ENCODE measurements around the gene SLX4.

- TF ChIP-seq, protein P1, sequence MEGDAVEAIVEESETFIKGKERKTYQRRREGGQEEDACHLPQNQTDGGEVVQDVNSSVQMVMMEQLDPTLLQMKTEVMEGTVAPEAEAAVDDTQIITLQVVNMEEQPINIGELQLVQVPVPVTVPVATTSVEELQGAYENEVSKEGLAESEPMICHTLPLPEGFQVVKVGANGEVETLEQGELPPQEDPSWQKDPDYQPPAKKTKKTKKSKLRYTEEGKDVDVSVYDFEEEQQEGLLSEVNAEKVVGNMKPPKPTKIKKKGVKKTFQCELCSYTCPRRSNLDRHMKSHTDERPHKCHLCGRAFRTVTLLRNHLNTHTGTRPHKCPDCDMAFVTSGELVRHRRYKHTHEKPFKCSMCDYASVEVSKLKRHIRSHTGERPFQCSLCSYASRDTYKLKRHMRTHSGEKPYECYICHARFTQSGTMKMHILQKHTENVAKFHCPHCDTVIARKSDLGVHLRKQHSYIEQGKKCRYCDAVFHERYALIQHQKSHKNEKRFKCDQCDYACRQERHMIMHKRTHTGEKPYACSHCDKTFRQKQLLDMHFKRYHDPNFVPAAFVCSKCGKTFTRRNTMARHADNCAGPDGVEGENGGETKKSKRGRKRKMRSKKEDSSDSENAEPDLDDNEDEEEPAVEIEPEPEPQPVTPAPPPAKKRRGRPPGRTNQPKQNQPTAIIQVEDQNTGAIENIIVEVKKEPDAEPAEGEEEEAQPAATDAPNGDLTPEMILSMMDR (IDR thresholded peaks at IDR 0.05 in 2 of 3, conservative IDR thresholded peaks at IDR 0.05 in 1 of 3; ENCODE audit: borderline replicate concordance in 1 of 3, insufficient read depth in 1 of 3, low read depth in 2 of 3, low read length in 2 of 3) = no peak
- TF ChIP-seq EZH2phosphoT487 (IDR thresholded peaks at IDR 0.05; ENCODE audit: borderline replicate concordance) (no peak), EZH2 (IDR thresholded peaks at IDR 0.05) (no peak), POLR2A (IDR thresholded peaks at IDR 0.05; ENCODE audit: borderline replicate concordance, extremely low read depth, insufficient read depth, insufficient read length) (no peak)
Measured at GRCh38 chr16:3580251-3580651, 31.2 kb downstream of the SLX4 start.
